Measurements from ENCODE around the gene ACTL8.

ACTL8 gene

GRCh38 chr1:17773591-17774326 is 18.6 kb downstream of the ACTL8 start:
- DNase-seq: no peak

GRCh38 chr1:17774452-17774851 is 19.3 kb downstream of the ACTL8 start:
- DNase-seq: no peak

- DNase-seq: no peak
Measured at GRCh38 chr1:17775796-17776195, 20.7 kb downstream of the ACTL8 start.

- DNase-seq: no peak
Measured at GRCh38 chr1:17776426-17776825, 21.3 kb downstream of the ACTL8 start.

- DNase-seq: no peak
Measured at GRCh38 chr1:17777330-17777729, 22.2 kb downstream of the ACTL8 start.

- DNase-seq: no peak
Measured at GRCh38 chr1:17777818-17778217, 22.7 kb downstream of the ACTL8 start.

- no peak for DNase-seq
Measured at GRCh38 chr1:17780916-17781315, 25.8 kb downstream of the ACTL8 start.

GRCh38 chr1:17789926-17790325 is 34.8 kb downstream of the ACTL8 start:
- no peak for DNase-seq

GRCh38 chr1:17790383-17791054 is 35.4 kb downstream of the ACTL8 start:
- no peak for DNase-seq

- DNase-seq: no peak
Measured at GRCh38 chr1:17791055-17791390, 35.9 kb downstream of the ACTL8 start.

GRCh38 chr1:17791480-17791879 is 36.3 kb downstream of the ACTL8 start:
- DNase-seq: no peak

- DNase-seq: no peak
Measured at GRCh38 chr1:17792421-17792820, 37.3 kb downstream of the ACTL8 start.

GRCh38 chr1:17795081-17795809 is 40.1 kb downstream of the ACTL8 start:
- no peak for DNase-seq

GRCh38 chr1:17795836-17796645 is 40.9 kb downstream of the ACTL8 start:
- DNase-seq: no peak

GRCh38 chr1:17797478-17797877 is 42.3 kb downstream of the ACTL8 start:
- DNase-seq: no peak

- no peak for DNase-seq
Measured at GRCh38 chr1:17798011-17798410, 42.9 kb downstream of the ACTL8 start.

- no peak for DNase-seq
Measured at GRCh38 chr1:17798799-17799382, 43.8 kb downstream of the ACTL8 start.

GRCh38 chr1:17799642-17800041 is 44.5 kb downstream of the ACTL8 start:
- DNase-seq: no peak

GRCh38 chr1:17802164-17802563 is 47.0 kb downstream of the ACTL8 start:
- DNase-seq: no peak

GRCh38 chr1:17802945-17803344 is 47.8 kb downstream of the ACTL8 start:
- DNase-seq: no peak

- no peak for DNase-seq
Measured at GRCh38 chr1:17805869-17806684, 50.9 kb downstream of the ACTL8 start.

- DNase-seq: no peak
Measured at GRCh38 chr1:17808816-17809215, 53.7 kb downstream of the ACTL8 start.

Data from Kasumi-1 (cell line).